Muscle of leg (tissue), 11 donors: Measurements from ENCODE around the gene TLE2. TPM values are rescaled to one million over a fixed set of nuclear protein-coding genes. Genes with fewer than 3 reads are reported as not detected.
"Not testable (repeated sequence)": the region's sequence is repeated elsewhere in the genome, so short reads cannot be mapped to it uniquely, and the experiment has no call there.

Experiments used
- DNase-seq: peaks from one replicate; pipeline ENCODE4 v3.0.0; 2013
- H3K27ac ChIP-seq: one replicate; pipeline ENCODE4 v1.5.1; 2013; ENCODE audit warnings: mild to moderate bottlenecking, low read length, control low read depth
- H3K27me3 ChIP-seq: one replicate; pipeline ENCODE4 v1.6.1; 2013; ENCODE audit warnings: low read length; ENCODE audit not compliant: control insufficient read depth, insufficient read depth
- H3K36me3 ChIP-seq: one replicate; pipeline ENCODE4 v1.6.1; 2013; ENCODE audit warnings: low read length; ENCODE audit not compliant: control insufficient read depth, insufficient read depth
- H3K4me1 ChIP-seq: one replicate; pipeline ENCODE4 v1.6.1; 2013; ENCODE audit warnings: low read length; ENCODE audit not compliant: control insufficient read depth, insufficient read depth
- H3K4me3 ChIP-seq: one replicate; pipeline ENCODE4 v1.5.1; 2013; ENCODE audit warnings: low read length, control low read depth
- H3K9me3 ChIP-seq: replicated peaks from 2 replicates; pipeline ENCODE4 v1.6.1; 2013; ENCODE audit warnings: low read depth, low read length; ENCODE audit not compliant: control insufficient read depth
- WGBS: methylation state at CpG from one replicate; pipeline ENCODE4 v1.1.5; 2013; ENCODE audit warnings: missing lambda C conversion rate; ENCODE audit not compliant: insufficient coverage; 5-methylcytosine and 5-hydroxymethylcytosine counted together
- polyA plus RNA-seq, 8 donors: library from polyadenylated mRNA; unstranded; fragments of 120-200 nt; gene quantifications; one replicate each; pipeline versions ENCODE4 v1.2.1 to v1.2.3, GENCODE V29; 2013; ENCODE audit warnings: inconsistent platforms in 1 of 8, low replicate concordance in 1 of 8; ENCODE audit not compliant: insufficient read length in 8 of 8, insufficient read depth in 1 of 8
- total RNA-seq: library from RNA; stranded (reverse); fragments of 120-200 nt; gene quantifications from one replicate; pipeline ENCODE4 v1.2.4, GENCODE V29; 2013

Gene TLE2
- total and polyA plus RNA-seq, 9 donors, result 14.2 to 48.1 (median 33.0) TPM

DNA sequence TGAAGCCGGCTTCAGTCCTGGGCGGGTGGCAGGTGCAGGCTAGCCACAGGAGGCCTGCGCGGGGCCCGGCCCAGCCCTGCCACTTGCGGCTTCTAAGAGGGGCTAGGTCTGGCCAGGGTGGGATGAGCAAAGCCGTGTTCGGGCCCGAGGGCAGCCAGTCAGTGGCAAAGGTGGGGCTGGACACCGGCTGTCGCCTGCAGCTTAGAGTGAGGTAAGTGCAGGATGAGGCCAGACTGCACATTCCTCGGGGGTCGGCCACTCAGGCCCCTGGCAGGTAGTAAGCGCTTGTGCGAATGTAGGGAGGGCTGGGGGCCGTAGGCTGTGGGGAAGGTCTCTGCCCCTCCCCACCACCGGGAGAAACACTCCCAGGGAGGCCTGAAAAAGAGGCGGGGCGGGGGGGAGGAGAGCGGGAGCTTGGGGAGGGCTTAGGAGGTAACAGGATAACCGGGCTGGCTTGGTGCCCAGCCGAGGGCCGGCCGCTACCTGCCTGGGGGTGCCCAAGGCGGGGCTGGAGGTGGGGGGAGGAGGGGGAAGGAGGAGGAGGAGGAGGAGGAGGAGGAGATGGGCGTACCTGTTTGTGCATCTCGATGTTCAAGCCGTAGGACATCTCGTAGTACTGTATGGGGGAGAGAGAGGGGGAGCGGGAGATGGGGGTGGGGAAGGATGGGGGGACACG, 26.8 kb upstream of the TLE2 start:
- Histone ChIP-seq H3K9me3 (no peaks in the 10 kb centered on the region), H3K36me3 (peaks cover 77% of the 10 kb centered on the region), H3K27ac (peak overlapping the region; percentile 1), H3K4me1 (peaks cover 63% of the 10 kb centered on the region), H3K27me3 (no peaks in the 10 kb centered on the region), H3K4me3 (no peak overlapping the region)
- 43% methylated on average over 22 of the region's 31 CpGs for WGBS
- DNase-seq, result no peak

DNA sequence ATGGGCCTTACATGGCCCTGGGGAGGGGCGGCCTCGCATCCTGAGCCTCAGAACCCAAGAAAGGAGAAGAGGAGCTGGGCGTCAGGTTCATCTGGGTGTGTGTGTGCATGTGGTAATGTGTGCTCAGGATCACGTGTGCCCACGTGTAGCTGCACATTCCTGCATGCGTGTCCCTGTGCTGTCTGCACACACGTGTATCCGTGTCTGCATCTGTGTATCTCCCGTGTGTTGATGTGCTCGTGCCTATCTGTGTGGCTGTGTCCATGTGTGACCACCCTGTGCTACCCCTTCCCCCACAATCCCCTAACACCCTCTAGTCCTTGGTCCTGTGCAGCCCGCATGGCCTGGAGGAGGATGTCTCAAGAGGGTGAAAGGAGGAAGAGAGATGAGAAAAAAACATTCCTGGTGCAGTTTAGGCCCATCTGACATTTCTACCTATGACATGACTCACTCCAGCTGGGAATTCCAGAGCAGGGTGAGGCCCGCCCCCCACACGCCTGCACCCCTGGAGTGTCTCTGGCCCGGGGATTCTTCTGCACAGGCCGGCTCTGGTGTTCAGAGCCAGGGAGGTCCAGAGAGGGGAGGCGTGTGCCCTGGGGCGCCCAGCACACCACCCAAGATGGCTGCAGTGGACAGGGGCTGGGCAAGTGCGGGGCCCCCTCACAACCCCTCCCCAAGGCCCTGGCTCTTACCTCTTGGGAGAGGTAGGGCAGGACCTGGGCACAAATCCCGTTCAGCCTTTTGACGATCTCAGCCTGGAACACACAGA, 26.1 kb upstream of the TLE2 start:
- no peaks in the 10 kb centered on the region for H3K27me3 ChIP-seq
- no peak overlapping the region for H3K27ac ChIP-seq
- H3K4me3 ChIP-seq, result no peak overlapping the region
- peaks cover 58% of the 10 kb centered on the region for H3K4me1 ChIP-seq
- WGBS, result 73% methylated on average over 15 of the region's 20 CpGs
- no peaks in the 10 kb centered on the region for H3K9me3 ChIP-seq
- peaks cover 72% of the 10 kb centered on the region for H3K36me3 ChIP-seq
- no peak for DNase-seq

DNA sequence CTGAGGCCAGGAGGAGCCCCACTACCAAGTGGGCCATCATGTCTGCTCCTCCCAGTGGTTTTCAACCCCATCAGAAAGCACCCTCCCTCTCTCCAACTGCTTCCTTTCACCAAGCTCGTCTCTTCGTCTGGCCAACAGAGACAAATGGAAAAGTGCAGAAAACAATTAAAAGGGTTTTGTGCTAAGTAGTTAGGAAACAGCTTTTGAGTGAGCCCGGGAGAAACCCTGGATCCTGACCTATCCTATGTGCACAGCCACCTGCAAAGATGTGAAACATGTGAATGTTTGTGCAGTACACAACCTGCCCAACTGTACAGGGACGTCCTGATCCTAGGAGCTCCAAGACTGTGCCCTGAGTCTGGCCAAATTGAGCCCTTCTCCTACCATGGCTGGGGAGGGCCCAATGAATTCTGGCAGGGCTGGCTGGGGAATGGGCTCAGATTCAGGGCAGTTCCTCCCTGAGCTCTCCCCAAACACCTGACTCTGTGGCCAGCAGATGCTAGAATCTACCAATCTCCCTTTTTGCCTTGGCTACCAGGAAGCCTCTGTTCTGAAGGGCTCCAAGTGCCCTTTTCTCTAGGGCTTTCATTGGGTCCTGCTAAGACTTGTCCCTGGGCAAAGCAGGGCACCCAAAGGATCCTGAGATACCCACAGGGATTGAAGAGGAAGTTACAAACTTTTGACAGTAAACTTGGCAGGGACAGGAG, 25.3 kb upstream of the TLE2 start:
- H3K27ac ChIP-seq, result no peak overlapping the region
- peaks cover 53% of the 10 kb centered on the region for H3K4me1 ChIP-seq
- peaks cover 65% of the 10 kb centered on the region for H3K36me3 ChIP-seq
- H3K9me3 ChIP-seq, result no peaks in the 10 kb centered on the region
- H3K27me3 ChIP-seq, result no peaks in the 10 kb centered on the region
- no peak overlapping the region for H3K4me3 ChIP-seq
- 36% methylated on average over 2 of the region's 4 CpGs for WGBS
- DNase-seq, result no peak

DNA sequence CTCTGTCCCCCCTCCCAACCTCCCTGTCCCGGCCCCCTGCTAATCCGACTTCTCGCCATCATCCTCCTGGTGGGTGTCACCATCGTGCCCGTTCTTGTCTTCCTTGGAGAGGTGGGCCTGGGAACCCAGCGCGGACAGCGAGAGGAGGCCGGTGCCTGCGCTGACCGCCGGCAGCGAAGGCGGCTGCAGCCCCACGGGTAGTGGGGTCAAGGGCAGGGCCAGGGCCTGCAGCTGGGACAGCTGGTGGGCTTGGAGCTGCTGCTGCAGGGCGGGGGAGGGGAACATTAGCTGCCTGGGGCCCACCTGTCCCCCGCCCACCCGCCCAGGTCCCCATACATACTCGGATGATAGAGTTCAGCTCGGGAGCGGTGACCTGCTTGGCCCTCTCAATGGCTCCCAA, 24.7 kb upstream of the TLE2 start:
- Histone ChIP-seq H3K4me1 (peaks cover 51% of the 10 kb centered on the region), H3K9me3 (no peaks in the 10 kb centered on the region), H3K27me3 (no peaks in the 10 kb centered on the region), H3K27ac (no peak overlapping the region), H3K4me3 (no peak overlapping the region), H3K36me3 (peaks cover 58% of the 10 kb centered on the region)
- DNase-seq, result no peak
- 33% methylated on average over 12 of the region's 21 CpGs for WGBS

DNA sequence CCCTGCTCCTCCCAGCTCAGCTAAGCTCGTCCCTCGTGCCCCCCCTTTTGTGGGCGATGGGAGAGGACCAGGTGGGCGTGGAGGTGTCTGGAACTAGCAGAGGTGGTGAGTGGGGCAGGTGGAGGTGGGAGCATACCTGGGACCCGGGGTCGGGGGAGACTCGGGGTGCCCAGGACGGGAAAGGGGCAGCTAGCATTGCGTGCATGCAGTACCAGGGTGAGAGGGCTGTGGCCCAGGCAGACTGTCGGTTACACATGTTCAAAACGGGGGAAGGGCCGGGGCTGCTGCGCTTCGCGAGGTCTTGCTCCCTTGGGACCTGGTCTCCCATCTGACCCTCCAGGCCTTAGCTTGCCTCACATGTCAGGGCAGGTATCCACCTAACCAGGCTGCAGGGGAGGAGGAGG, 24.1 kb upstream of the TLE2 start:
- peaks cover 46% of the 10 kb centered on the region for H3K4me1 ChIP-seq
- H3K36me3 ChIP-seq, result peaks cover 53% of the 10 kb centered on the region
- no peaks in the 10 kb centered on the region for H3K9me3 ChIP-seq
- 80% methylated on average over 6 of the region's 15 CpGs for WGBS
- H3K27me3 ChIP-seq, result no peaks in the 10 kb centered on the region
- no peak overlapping the region for H3K27ac ChIP-seq
- DNase-seq, result no peak
- H3K4me3 ChIP-seq, result no peak overlapping the region

DNA sequence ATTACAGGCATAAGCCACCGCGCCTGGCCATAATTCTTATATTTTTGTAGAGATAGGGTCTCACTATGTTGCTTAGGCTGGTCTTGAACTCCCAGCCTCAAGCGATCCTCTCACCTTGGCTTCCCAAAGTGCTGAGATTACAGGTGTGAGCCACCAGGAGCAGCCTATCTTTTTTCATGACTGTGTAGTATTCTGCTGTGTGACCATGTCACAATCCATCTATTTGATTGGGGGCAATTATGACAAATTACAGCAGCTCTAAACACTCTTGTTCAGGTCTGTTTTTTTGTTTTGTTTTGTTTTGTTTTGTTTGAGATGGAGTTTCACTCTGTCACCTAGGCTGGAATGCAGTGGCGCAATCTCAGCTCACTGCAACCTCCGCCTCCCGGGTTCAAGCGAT, 20.9 kb upstream of the TLE2 start:
- Histone ChIP-seq H3K4me1 (peaks cover 36% of the 10 kb centered on the region), H3K36me3 (peaks cover 22% of the 10 kb centered on the region)
- not testable (repeated sequence) for DNase-seq, H3K9me3 ChIP-seq, H3K27me3 ChIP-seq, H3K27ac ChIP-seq, H3K4me3 ChIP-seq
- no CpG with 5 or more reads among the region's 7 CpGs for WGBS

DNA sequence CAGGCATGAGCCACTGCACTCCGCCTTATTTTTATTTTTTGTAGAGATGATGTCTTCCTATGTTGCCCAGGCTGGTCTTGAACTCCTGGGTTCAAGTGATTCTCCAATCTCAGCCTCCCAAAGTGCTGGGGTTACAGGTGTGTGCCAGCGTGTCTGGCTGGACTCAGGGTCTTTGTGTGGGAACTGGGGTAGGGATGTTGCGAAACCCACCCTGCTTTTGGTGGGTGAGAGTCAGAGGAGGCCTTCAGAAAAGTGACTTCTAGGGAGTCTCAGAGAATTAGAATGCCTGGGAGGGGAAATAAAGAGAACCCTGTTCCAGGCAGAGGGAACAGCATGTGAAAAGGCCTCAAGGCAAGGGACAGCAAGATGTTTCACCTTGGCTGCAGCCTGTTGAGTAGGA, 20.0 kb upstream of the TLE2 start:
- WGBS, result 89% methylated on average over 2 of the region's 3 CpGs
- Histone ChIP-seq H3K4me1 (peaks cover 27% of the 10 kb centered on the region), H3K36me3 (peaks cover 13% of the 10 kb centered on the region), H3K27ac (no peak overlapping the region), H3K4me3 (no peak overlapping the region), H3K27me3 (peaks cover 7% of the 10 kb centered on the region), H3K9me3 (no peaks in the 10 kb centered on the region)
- DNase-seq, result no peak

DNA sequence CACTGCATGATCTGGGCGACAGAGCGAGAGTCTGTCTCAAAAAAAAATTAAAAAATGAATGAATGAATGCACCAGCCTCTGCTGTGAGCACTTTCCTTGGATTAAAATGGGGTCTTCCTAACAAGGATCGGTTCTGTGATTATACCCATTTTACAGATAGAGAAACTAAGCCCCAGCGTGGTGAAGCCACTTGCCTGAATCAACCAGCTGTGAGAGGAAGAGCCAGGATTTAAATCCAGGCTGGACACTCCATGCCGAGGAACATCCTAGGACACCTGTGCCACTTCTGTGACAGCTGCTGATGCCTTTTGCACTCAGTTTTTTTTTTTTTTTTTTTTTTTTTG, 19.1 kb upstream of the TLE2 start:
- no peak overlapping the region for H3K27ac ChIP-seq
- no peak for DNase-seq
- H3K27me3 ChIP-seq, result peaks cover 7% of the 10 kb centered on the region

DNA sequence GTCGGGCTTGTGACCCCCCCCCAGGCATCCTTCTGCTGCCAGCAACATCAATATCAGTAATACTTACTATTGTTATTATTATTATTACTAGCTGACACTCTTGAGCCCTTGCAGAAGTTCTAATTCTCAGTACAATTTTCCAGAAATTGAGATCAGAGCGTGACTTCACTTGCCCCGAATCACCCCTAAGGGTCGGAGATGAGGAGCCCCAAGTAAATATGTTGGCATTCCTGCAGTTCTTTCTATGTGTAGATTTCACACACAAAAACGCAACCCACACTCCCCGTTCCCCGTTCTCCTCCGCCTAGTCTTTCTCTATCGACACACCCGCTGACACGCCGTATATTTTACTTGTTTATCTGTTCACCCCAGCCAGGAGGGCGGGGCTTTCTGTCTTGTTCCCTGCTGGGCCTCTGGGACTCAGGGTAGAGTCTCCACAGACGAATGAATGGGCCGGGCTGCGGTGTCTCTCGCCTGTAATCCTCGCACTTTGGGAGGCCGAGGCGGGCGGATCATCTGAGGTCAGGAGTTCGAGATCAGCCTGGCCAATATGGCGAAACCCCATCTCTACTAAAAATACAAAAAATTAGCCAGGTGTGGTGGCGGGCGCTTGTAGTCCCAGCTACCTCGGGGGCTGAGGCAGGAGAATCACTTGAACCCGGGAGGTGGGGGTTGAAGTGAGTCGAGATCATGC, 18.6 kb upstream of the TLE2 start:
- Histone ChIP-seq H3K9me3 (no peaks in the 10 kb centered on the region), H3K36me3 (peaks cover under 1% of the 10 kb centered on the region), H3K27me3 (peaks cover 7% of the 10 kb centered on the region), H3K4me1 (peaks cover 30% of the 10 kb centered on the region), H3K4me3 (peak overlapping the region; percentile 30), H3K27ac (no peak overlapping the region)
- peak; percentile 77 for DNase-seq
- 12% methylated on average over 16 of the region's 28 CpGs for WGBS

More for the DNA sequence above, 19.1 kb upstream of the TLE2 start:
- Histone ChIP-seq H3K9me3 (no peaks in the 10 kb centered on the region), H3K4me1 (peaks cover 25% of the 10 kb centered on the region), H3K36me3 (peaks cover 5% of the 10 kb centered on the region), H3K4me3 (no peak overlapping the region)
- WGBS, result 100% methylated on average over 2 of the region's 5 CpGs
